Fibroblast of pulmonary artery (primary cell): ENCODE measurements around the gene FEZ2.

Source experiments
- DNase-seq: peaks from one replicate; pipeline ENCODE4 v3.0.0-alpha.2; 2010; ENCODE audit warnings: low read depth
- H3K4me3 ChIP-seq: replicated peaks from 2 replicates; pipeline ENCODE4 v1.5.1; 2011; ENCODE audit warnings: low read depth, mild to moderate bottlenecking, control low read depth, low read length, moderate library complexity
- CTCF ChIP-seq: IDR thresholded peaks from 2 replicates; pipeline ENCODE4 v1.5.1; 2011; ENCODE audit warnings: mild to moderate bottlenecking, control low read depth, low read length, inconsistent platforms; ENCODE audit errors: missing control alignments

FEZ2 gene

DNA sequence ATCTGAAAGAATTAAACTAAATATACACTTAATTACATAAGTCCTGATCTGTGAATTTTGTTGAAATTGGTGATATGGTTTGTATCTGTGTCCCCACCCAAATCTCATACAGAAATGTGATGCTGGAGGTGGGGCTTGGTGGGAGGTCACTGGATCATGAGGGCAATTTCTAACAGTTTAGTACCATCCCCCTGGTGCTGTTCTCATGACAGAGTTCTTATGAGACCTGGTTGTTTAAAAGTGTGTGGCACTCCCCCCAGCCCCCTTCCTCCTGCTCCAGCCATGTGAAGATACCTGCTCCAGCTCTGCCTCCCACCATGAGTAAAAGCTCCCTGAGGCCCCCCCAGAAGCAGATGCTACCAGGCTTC, 18.7 kb downstream of the FEZ2 start:
- no peak for DNase-seq
- no peak for TF ChIP-seq CTCF
- no peak overlapping the region for H3K4me3 ChIP-seq

DNA sequence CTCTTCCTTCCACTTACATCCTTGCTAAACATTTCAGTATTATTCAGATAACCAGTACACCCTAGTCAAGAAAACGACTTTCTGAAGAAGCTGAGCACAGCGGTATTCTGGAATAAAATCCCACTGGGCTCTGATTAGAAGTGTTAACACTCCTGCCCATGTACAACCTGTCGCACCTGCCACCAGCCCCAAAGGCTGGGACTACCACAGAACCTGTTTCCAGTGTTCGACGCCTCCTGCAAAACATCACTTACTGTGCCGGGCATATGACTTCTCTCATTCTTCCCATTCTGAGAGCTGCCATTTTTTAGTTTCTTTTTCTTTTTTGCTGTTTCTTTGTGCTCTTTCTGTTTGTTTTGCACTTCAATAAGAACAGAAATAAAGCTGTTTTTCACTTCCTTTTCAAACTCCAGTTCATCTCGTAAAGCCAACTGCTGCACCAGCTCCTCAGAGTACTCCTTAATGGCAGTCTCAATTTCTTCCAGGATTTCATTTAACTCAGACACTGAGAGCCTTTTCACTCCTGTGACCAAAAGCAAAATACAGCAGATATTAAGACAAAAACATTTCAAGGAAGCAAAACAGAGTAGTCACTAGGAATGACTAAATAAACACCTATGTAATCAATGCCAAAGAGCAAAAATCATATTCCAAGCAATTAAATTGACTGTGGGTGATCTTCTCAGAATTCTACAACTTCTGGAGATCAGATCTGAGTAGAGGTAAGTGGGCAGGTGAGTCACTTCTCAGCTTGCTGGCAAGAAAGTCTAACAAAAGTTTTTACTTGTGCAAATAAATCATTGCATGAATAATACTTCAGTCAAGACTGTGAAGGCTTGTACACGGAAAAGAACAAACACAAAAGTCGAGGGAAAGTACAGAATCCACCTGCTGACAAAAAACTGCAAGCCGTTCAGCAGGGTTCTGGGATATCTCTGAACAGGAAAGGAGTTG, 19.3 kb downstream of the FEZ2 start:
- TF ChIP-seq CTCF: no peak
- DNase-seq: no peak
- no peak overlapping the region for H3K4me3 ChIP-seq

- H3K4me3 ChIP-seq: no peak overlapping the region
- DNase-seq: no peak
- no peak for TF ChIP-seq CTCF
Observed at GRCh38 chr2:36577884-36578283, 20.1 kb downstream of the FEZ2 start.

DNA sequence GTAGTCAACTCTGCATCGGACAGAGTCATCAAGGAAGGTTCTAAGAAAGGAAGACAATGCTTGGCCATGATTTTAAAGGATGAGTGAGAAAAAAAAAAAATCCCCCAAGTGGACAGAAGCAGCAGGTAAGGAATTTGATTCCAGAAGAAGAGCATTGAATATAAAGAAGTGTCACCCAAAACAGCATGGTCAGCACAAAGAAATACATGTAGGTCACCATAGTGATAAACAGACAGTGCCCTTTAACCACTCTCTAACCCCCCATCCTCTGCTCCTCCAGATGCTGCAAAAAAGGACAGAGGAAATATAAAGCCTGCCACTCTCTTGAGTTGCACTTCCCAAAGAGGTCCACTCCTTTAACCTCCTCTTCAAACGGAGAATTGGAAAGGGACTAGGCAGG, 23.4 kb downstream of the FEZ2 start:
- H3K4me3 ChIP-seq: no peak overlapping the region
- DNase-seq: no peak
- TF ChIP-seq CTCF: no peak

- no peak overlapping the region for H3K4me3 ChIP-seq
- no peak for TF ChIP-seq CTCF
- DNase-seq: no peak
Observed at GRCh38 chr2:36573165-36573564, 24.8 kb downstream of the FEZ2 start.

GRCh38 chr2:36572719-36573059, 25.3 kb downstream of the FEZ2 start:
- DNase-seq: no peak
- no peak for TF ChIP-seq CTCF
- no peak overlapping the region for H3K4me3 ChIP-seq
